ENCODE results near the gene HNRNPL. TPM values are rescaled to one million over a fixed set of nuclear protein-coding genes. Genes with fewer than 3 reads are reported as not detected.

Gene HNRNPL
- total RNA-seq, 1 experiment from 2014 or later, result 443 TPM

DNA sequence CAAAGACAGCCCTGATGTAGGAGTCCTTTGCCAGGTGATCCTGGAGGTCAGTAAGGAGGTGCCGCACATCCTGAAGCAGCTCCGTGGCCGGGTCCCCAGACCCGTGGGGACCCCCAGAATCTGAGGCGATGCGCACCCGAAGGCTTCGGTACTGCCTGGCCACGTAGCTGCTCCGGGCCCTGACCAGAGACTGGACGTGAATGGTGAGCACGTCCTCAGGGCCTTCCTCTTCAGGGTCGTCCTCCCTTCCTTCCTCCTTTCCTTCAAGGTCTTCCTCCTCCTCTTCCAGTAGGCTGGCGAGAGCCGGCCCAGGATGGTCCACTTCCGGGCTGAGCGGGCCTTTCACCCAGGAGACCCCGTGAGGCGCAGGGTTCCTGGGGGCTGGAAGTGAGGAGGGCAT is 20.8 kb upstream of the HNRNPL start:
- ChIA-PET POLR2A (ENCODE audit: unreplicated experiment) (no interaction called here), CTCF (no interaction called here)
- intact Hi-C loops (cut with micrococcal nuclease; ENCODE audit: unreplicated experiment), result no loop called here
- Histone ChIP-seq H3K36me3 (ENCODE audit: low read depth) (no peaks in the 10 kb centered on the region), H4K20me1 (ENCODE audit: insufficient read depth) (no peaks in the 10 kb centered on the region), H3K9me3 (ENCODE audit: insufficient read depth, low read depth) (no peaks in the 10 kb centered on the region), H3K27me3 (ENCODE audit: insufficient read depth, low read depth) (no peaks in the 10 kb centered on the region), H3K9me2 (ENCODE audit: insufficient read depth) (no peaks in the 10 kb centered on the region), H3K79me2 (ENCODE audit: low read depth) (no peaks in the 10 kb centered on the region), H2AFZ (no peak overlapping the region), H3K27ac (no peak overlapping the region), H3K4me3 (no peak overlapping the region), H3K4me1 (replicated peaks; ENCODE audit: insufficient read depth) (peaks cover 9% of the 10 kb centered on the region), H3K4me2 (no peak overlapping the region), H3F3A (ENCODE audit: insufficient read depth, low read depth) (peaks cover 14% of the 10 kb centered on the region; the same call in 1 of the 2 replicates)
- BruUV-seq (replicated peaks), result no TSS peak
- DNase-seq, result no peak
- TF ChIP-seq, protein P1, sequence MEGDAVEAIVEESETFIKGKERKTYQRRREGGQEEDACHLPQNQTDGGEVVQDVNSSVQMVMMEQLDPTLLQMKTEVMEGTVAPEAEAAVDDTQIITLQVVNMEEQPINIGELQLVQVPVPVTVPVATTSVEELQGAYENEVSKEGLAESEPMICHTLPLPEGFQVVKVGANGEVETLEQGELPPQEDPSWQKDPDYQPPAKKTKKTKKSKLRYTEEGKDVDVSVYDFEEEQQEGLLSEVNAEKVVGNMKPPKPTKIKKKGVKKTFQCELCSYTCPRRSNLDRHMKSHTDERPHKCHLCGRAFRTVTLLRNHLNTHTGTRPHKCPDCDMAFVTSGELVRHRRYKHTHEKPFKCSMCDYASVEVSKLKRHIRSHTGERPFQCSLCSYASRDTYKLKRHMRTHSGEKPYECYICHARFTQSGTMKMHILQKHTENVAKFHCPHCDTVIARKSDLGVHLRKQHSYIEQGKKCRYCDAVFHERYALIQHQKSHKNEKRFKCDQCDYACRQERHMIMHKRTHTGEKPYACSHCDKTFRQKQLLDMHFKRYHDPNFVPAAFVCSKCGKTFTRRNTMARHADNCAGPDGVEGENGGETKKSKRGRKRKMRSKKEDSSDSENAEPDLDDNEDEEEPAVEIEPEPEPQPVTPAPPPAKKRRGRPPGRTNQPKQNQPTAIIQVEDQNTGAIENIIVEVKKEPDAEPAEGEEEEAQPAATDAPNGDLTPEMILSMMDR (conservative IDR thresholded peaks at IDR 0.05), result no peak
- TF ChIP-seq EZH2 (IDR thresholded peaks at IDR 0.05; ENCODE audit: low read depth), result no peak

DNA sequence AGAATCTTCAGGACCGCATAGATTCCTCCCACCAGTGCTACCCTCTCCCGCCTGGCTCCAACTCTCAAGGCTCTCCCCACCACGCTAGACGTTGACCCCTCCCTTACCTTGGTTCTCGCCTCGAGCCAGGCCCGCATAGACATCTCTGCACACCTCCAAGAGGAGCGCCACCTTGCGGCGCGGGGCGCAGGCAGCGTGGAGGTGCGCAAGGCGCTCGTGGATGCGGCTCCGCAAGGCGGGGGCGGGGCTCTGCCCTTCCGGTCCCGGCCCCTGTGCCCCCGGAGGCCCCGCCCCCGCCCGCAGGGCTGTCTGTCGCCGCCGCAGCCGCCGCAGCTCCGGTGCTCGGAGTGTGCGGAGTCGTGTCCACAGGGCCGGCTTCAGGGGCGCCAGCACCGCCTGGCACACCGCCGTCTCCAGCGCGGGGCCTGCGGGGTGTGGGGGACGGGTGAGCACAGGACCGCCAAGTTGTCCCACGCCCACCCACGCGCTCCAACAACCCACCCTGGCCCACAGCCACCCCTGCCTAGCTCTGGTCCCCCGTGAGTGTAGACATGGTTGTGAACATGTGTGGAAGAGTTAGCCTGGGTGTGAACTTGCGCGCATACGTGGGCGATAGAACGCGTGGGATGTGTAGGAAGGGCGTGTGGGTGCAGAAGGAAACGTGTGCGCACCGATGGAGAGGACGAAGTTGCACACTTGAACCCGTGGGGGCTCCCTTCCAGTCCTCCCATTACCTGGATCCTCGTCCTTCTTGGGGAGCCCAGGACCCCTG is 20.2 kb upstream of the HNRNPL start:
- H2AFZ ChIP-seq, result no peak overlapping the region
- H3K4me2 ChIP-seq, result no peak overlapping the region

DNA sequence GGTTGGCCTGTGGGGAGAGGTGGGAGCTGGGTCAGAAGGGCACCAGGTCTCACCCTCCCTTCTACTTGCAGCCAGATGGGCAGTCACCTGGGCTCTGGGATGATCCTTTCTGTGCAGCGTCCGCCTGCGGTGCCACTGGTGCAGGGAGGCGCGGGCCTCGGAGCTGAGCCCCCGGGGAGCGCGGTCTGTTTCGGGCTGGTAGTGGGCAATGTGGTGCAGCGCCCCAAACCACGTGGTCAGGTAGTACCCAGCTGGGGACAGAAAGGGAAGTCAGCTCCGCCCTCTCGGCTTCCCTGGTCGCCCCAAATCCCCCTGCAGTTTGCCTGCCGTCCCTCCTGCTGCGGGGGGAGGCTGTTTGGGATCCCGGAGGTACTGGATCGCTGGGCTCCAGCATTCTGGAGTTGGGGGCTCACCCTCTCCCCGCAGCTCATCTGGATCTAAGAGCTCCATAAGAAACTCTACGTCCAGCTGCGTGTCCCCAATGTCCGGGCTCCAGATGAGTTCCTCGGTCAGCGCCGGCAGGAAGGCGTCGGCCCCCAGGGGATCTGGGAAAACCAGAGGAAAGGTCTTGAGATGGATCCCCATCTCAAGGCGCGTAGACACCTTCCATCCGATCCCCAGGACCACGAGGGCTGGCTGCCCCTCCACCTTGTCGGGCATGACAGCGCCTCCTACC is 19.5 kb upstream of the HNRNPL start:
- H3K4me3 ChIP-seq, result no peak overlapping the region
- intact Hi-C loops (cut with micrococcal nuclease; ENCODE audit: unreplicated experiment), result no loop called here

More for the DNA sequence above, 20.2 kb upstream of the HNRNPL start:
- no peaks in the 10 kb centered on the region for H3K9me2 ChIP-seq (ENCODE audit: insufficient read depth)
- intact Hi-C loops (cut with micrococcal nuclease; ENCODE audit: unreplicated experiment), result no loop called here
- no peaks in the 10 kb centered on the region for H3K27me3 ChIP-seq (ENCODE audit: insufficient read depth, low read depth)
- H4K20me1 ChIP-seq (ENCODE audit: insufficient read depth), result no peaks in the 10 kb centered on the region
- H3K27ac ChIP-seq, result no peak overlapping the region
- BruUV-seq (replicated peaks), result no TSS peak
- no peak for TF ChIP-seq EZH2 (IDR thresholded peaks at IDR 0.05; ENCODE audit: low read depth)
- TF ChIP-seq, protein P1 (conservative IDR thresholded peaks at IDR 0.05), result no peak
- H3K4me1 ChIP-seq (replicated peaks; ENCODE audit: insufficient read depth), result peaks cover 15% of the 10 kb centered on the region
- DNase-seq, result no peak
- H3F3A ChIP-seq (ENCODE audit: insufficient read depth, low read depth), result peaks cover 20% of the 10 kb centered on the region; the same call in 1 of the 2 replicates
- no peak overlapping the region for H3K4me3 ChIP-seq
- H3K36me3 ChIP-seq (ENCODE audit: low read depth), result no peaks in the 10 kb centered on the region
- H3K9me3 ChIP-seq (ENCODE audit: insufficient read depth, low read depth), result no peaks in the 10 kb centered on the region
- no peaks in the 10 kb centered on the region for H3K79me2 ChIP-seq (ENCODE audit: low read depth)
- ChIA-PET CTCF (no interaction called here), POLR2A (ENCODE audit: unreplicated experiment) (interaction anchor here (0.7 kb wide), 1 partner anchor 35 kb away, joined by 3 read pairs; no protein-coding TSS in a partner anchor)

More for the DNA sequence above, 19.5 kb upstream of the HNRNPL start:
- Histone ChIP-seq H3K27me3 (ENCODE audit: insufficient read depth, low read depth) (no peaks in the 10 kb centered on the region), H3F3A (ENCODE audit: insufficient read depth, low read depth) (peaks cover 24% of the 10 kb centered on the region), H3K9me3 (ENCODE audit: insufficient read depth, low read depth) (no peaks in the 10 kb centered on the region), H4K20me1 (ENCODE audit: insufficient read depth) (no peaks in the 10 kb centered on the region), H3K27ac (no peak overlapping the region), H3K4me2 (no peak overlapping the region), H3K79me2 (ENCODE audit: low read depth) (no peaks in the 10 kb centered on the region), H3K4me1 (replicated peaks; ENCODE audit: insufficient read depth) (peaks cover 20% of the 10 kb centered on the region), H3K9me2 (ENCODE audit: insufficient read depth) (no peaks in the 10 kb centered on the region), H2AFZ (no peak overlapping the region), H3K36me3 (ENCODE audit: low read depth) (no peaks in the 10 kb centered on the region)
- ChIA-PET POLR2A (ENCODE audit: unreplicated experiment) (interaction anchor here (0.7 kb wide), 1 partner anchor 34 kb away, joined by 3 read pairs; no protein-coding TSS in a partner anchor), CTCF (no interaction called here)
- no peak for DNase-seq
- BruUV-seq (replicated peaks), result no TSS peak
- no peak for TF ChIP-seq EZH2 (IDR thresholded peaks at IDR 0.05; ENCODE audit: low read depth)
- TF ChIP-seq, protein P1 (conservative IDR thresholded peaks at IDR 0.05), result no peak

Measured in PC-9 (cell line).